ENCODE measurements around the gene ANAPC10.

- TF ChIP-seq CTCF (IDR thresholded peaks at IDR 0.05) (no peak), REST (IDR thresholded peaks at IDR 0.05; ENCODE audit: insufficient read depth in 1 of 2, low read depth in 2 of 2, low read length in 1 of 2) (no peak), POLR2AphosphoS5 (IDR thresholded peaks at IDR 0.05; ENCODE audit: low read depth, low read length) (no peak)
These were observed 27.4 kb upstream of the ANAPC10 start for GRCh38 chr4:145125396-145125795.
